SH-SY5Y (cell line): Measurements from ENCODE around the gene CHRD.

Source experiments
- GATA2 ChIP-seq: IDR thresholded peaks from 2 replicates; pipeline ENCODE4 v1.6.1; 2011; ENCODE audit warnings: mild to moderate bottlenecking, low read depth, low read length
- GATA3 ChIP-seq: IDR thresholded peaks from 2 replicates; pipeline ENCODE4 v1.6.1; 2011; ENCODE audit warnings: low read depth, mild to moderate bottlenecking, low read length, moderate library complexity

GRCh38 chr3:184345317-184346144 is 34.3 kb upstream of the CHRD start:
- TF ChIP-seq GATA3: no peak
- TF ChIP-seq GATA2: no peak
